HG02798 (cell line): ENCODE measurements around the gene PRMT3.
"Not testable (repeated sequence)": the region's sequence is repeated elsewhere in the genome, so short reads cannot be mapped to it uniquely, and the experiment has no call there.

Source experiments
- ATAC-seq: cut with Tn5 transposase; IDR thresholded peaks from one replicate; pipeline ENCODE4 v1.9.1; 2021; ENCODE audit warnings: mild to moderate bottlenecking; ENCODE audit not compliant: unreplicated experiment, poor library complexity

Gene PRMT3

GRCh38 chr11:20497124-20497792, 109.7 kb downstream of the PRMT3 start:
- ATAC-seq: no peak

GRCh38 chr11:20501252-20501651, 113.7 kb downstream of the PRMT3 start:
- no peak for ATAC-seq

GRCh38 chr11:20501971-20502370, 114.5 kb downstream of the PRMT3 start:
- ATAC-seq: no peak

DNA sequence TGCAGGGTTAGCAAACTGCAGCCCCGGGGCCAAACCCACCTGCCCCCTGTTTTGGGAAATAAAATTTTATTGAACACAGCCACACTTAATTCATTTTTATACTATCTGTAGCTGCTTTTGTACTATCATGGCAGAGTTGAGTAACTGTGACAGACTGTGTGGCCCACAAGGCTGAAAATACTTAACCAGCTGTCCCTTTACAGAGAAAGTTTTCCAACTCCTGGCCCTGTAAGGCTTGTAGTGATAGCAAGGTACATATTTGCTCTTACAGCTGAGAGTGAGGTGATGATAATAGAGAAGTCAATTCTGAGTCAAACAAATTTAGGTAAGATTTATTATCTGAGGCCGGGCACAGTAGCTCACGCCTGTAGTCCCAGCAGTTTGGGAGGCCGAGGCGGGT, 124.5 kb downstream of the PRMT3 start:
- no peak for ATAC-seq

GRCh38 chr11:20512869-20513268, 125.4 kb downstream of the PRMT3 start:
- ATAC-seq: no peak

DNA sequence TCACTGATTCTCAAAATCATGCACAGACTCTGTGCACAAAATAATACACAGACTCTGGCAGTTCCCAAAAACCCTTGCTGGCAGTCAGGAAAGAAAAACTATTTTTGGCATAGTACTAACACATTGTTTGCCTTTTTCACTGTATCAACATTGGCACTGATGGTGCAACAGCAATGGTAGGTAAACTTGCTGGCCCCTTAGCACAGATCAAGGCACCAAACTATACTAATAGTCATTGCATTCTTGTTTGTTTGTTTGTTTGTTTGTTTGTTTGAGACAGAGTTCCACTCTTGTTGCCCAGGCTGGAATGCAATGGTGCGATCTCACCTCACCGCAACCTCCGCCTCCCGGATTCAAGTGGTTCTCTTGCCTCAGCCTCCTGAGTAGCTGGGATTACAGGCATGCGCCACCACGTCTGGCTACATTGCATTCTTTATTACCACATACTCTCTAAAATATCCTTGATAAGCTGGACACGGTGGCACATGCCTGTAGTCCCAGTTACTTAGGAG, 130.9 kb downstream of the PRMT3 start:
- ATAC-seq: no peak

- no peak for ATAC-seq
Measured at GRCh38 chr11:20522536-20522935, 135.0 kb downstream of the PRMT3 start.

GRCh38 chr11:20529757-20530156, 142.2 kb downstream of the PRMT3 start:
- ATAC-seq: no peak

DNA sequence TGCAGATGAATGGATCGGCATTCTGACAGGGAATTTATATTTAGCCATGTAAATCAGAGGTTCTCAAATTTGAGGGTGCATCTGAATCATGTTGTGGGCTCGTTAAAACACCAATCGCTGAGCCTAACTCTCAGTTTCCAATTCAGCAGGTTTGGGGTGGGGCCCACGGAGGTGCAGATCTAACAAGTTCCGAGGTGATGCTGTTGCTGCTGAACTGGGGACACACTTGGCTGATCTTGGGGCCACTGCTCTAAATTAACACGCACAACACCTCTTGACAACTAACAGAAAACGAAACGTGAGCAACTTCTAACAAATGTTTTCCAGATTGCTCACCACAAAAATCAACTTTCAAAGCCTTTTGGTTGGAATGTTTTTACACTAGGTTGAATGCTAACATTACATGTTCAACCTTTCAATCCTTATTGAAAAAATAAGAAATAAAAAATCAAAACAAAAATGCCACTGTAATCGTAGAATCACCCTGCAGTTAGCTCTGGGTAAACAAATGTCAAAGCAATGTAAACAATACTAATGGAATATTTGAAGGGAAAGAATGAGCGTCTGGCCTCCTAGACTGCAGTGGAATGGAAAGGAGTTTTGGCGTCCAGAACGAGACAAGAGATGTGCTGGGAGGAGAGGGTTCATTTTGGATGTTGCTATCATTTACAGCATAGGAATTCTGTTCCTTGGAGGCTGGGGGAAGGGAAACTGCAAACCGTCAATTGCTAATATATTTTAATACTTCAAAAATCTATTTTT, 143.6 kb downstream of the PRMT3 start:
- ATAC-seq: peak; percentile 70

GRCh38 chr11:20535271-20535881, 147.9 kb downstream of the PRMT3 start:
- ATAC-seq: no peak

DNA sequence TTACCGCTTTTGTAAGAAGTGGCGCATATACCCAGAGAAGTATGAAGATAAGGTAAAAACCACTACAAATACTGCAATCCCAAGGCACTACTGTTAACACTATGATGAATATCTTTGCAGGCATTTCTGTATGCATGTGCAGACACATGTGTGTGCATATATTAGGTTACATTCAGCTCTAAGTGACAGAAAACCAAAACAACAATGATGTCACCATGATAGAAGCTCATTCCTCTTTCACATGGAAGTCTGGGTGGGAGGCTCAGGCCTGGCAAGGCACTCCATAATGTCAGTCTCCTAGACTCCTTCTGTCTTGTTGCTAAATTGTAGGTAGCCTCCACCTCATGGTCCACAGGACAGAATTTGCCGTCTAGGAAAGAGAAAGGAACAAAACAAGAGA, 148.8 kb downstream of the PRMT3 start:
- no peak for ATAC-seq

DNA sequence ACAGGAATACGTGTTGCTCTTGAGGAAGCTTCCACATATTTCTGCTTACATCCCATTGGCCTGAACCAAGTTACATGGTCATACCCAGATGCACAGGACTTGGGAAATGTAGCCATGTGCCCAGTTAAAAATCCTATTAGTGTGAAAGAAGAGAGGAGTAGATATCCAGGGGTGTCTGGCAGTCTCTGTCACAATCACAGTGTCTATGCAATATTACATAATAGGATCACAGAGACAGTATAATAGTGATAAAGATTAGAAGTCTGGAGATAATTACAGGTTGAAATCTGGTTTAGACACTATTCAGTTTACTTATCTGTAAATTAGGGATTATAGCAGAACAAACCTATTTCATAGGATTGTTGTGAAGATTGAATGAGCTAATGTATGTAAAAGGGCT, 149.3 kb downstream of the PRMT3 start:
- no peak for ATAC-seq

DNA sequence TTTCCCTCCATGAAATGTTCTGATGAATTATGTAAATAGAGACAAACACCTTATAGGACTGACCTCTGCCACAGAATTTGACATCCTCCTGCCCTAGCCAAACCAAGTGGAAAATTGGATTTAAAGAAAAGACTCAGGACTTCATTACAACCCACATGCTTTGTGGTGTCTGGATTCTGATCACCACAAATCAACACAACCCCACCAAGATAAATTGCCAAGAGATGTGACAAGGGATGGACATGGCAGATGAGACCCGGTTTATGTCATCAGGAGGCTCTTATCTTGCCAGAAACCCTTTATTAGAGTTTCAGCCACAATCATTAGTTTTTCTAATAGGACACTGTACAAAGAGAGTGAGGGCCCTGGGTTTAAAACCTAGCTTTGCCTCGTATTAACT, 154.0 kb downstream of the PRMT3 start:
- ATAC-seq: no peak

- ATAC-seq: no peak
Measured at GRCh38 chr11:20544603-20545237, 157.2 kb downstream of the PRMT3 start.

DNA sequence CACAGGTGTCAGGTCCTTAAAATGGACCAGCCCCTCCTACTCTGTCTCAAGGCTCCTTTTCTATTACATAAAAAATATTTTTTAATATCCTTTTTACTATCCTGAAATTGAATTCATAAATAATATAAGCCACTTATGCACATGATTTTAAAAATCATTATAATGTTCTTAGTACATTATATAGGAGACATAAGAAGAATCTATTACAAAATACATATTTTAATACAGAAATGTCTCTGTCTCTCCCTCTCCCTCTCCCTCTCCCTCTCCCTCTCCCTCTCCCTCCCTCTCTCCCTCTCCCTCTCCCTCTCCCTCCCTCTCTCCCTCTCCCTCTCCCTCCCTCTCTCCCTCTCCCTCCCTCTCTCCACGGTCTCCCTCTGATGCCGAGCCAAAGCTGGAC, 159.9 kb downstream of the PRMT3 start:
- ATAC-seq: no peak

DNA sequence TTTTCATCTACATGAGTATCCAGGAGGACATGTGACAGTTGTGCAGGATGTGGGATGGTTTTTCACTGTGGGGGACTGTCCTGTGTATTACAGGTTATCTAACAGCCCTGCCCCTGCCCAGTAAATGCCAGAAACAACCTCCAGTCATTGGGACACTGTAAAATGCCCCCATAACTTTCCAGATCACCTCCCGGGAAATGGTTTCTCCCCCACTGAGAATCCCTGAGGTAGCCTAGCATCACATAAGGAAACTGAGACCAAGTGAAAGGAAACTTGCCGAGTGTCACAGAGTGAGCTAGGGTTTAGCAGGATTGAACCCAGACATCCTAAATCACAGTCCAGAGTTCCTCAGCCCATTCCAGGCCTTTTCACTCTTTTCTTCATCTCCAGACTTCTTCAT, 163.6 kb downstream of the PRMT3 start:
- ATAC-seq: no peak

GRCh38 chr11:20555783-20556182, 168.3 kb downstream of the PRMT3 start:
- no peak for ATAC-seq

DNA sequence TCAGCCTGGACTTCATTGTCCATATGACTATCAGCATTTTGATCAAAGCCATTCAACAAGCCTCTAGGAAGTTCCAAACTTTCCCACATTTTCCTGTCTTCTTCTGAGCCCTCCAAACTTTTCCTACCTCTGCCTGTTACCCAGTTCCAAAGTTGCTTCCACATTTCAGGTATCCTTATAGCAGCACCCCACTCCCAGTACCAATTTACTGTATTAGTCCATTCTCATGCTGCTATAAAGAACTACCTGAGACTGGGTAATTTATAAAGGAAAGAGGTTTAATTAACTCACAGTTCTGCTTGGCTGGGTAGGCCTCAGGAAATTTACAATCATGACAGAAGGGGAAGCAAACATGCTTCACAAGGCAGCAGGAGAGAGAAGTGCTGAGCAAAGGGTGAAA, 168.9 kb downstream of the PRMT3 start:
- ATAC-seq: not testable (repeated sequence)

GRCh38 chr11:20558741-20559140, 171.2 kb downstream of the PRMT3 start:
- ATAC-seq: no peak
